Activated CD4-positive, alpha-beta T cell treated with anti-CD3 and anti-CD28 coated beads for 4 hours (primary cell): ENCODE results near the gene CFC1.
"Not testable (repeated sequence)": the region's sequence is repeated elsewhere in the genome, so short reads cannot be mapped to it uniquely, and the experiment has no call there.

Experiments
- DNase-seq, 2 donors: peaks; one replicate each; pipeline ENCODE4 v3.0.0-alpha.2; 2020

Gene CFC1

DNA sequence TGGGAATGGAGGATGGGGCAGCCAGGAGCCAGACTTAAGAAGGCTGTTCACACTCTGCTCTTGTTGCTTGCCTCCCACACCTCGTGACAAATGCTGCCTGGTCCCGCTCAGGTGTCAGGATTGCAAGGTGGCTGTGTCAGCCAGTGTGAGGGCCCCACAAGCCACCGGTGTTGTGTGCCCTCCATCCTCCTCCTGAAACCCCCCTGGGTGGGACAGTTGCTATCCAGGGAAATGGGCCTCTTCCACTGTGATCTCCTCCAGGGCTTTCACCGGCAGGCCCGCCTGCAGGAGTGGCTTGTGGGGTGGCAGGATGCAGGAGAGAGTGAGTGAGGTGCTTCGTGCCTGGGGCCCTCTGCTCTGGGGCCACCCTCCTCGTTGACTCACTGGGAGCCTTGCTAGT lies 16.4 kb downstream of the CFC1 start:
- DNase-seq: not testable (repeated sequence)

DNA sequence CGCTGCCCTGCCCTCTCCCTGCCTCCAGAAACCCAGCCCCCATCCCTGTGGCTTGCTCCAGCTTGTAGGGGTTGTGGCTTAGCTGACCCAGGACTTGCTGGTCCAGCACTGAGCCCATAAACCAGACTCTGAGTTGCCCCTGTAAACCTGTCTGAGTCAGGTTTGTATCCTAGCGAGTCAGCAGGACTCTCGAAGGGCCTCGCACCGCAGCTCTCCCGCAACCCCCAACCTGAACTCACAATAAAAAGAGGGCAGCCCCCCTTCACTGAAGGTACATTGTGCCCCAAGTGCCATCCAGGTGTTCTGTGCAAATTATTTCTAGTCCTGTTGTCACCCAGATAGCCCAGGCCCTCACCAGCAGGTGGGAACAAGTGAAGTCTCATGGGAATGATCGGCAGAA lies 17.9 kb downstream of the CFC1 start:
- DNase-seq: not testable (repeated sequence)

DNA sequence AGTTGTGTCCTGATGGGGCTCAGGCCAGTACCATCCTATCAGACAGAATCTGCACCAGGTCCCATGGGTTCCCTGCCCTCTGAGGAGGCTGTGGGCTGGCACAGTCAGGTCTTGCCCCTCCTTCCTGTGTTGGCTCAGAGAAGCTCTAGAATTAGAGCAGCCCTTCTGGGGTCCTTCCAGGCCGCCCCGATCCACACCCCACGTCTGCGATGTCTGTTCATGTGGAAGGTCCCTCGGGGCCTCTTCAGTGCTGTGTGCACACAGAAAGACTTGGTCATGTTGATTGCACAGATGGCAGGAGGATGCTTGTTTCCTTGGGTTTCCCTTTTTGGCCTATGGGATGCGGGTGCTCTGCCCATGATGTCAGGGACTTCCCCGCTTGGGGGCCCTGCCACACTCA lies 20.3 kb downstream of the CFC1 start:
- DNase-seq: not testable (repeated sequence)

DNA sequence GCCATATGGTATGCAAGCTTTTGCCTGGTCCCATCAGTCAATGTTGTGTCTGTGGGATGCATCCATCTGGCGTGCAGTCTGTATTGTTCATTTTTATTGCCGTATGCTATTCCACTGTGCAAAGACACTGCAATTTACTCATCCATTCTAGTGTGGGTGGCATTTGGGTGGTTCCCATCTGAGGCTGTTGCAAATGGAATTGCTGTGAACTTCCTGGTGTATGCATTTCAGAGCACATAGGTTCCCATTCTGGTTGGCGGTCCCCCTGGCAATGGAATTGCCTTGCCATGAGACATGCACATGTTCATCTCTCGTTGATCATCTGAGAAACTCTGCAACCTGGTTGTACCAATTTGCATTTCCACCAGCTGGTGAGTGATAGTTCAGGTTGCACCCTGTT lies 21.8 kb downstream of the CFC1 start:
- not testable (repeated sequence) for DNase-seq

DNA sequence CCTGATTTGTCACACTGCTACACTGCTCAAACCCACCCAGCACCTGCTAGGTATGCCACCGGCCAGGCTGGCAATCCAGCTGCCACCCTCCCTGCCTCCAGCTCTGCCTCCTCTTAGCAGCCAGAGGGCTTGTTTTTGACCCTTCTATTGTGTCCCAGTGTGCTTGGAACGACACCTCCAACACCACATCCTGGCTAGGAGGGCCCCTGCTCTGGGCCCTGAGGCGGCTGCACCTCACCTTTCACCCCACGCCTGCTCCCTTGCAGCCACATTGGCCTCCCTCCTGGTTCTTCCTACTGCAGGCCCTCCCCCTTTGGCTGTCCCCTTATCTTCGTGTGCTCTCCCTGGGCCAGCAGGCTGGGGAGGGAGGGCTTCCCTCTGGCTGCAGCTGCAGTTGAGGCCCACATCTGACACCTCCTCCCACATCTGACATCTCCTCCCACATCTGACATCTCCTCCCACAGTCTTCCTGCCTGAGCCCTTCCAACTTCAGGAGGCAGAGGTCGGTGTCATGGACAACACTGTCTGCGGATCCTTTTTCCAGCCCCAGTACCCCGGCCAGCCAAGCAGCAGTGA lies 23.1 kb downstream of the CFC1 start:
- not testable (repeated sequence) for DNase-seq

DNA sequence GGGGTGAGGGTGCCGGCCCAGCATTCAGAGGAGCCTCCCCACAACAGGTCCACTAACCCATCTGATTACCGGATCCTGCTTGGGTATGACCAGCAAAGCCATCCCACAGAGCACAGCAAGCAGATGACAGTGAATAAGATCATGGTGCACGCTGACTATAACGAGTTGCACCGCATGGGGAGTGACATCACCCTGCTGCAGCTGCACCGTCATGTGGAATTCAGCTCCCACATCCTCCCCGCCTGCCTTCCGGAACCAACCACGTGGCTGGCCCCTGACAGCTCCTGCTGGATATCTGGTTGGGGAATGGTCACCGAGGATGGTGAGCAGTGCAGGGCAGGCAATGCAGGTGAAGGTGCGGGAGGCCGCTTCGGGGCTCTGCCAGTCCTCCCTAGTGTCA lies 25.1 kb downstream of the CFC1 start:
- not testable (repeated sequence) for DNase-seq

DNA sequence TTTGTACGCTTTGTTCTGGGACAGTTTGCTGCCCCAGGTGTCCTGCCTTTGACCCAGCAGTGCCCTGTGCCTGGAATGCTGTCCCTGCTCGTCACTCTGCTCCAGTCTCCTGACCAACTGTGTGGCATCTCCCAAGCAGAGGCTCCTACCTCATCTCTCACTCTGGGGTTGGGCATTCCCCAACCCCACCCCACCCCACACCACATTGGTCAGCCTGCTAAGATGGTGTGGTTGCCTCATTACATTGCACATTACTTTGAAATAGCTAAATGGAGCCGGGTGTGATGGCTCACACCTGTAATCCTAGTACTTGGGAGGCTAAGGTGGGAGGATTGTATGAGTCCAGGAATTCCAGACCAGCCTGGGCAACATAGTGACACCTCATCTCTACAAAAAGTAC lies 27.4 kb downstream of the CFC1 start:
- not testable (repeated sequence) for DNase-seq

DNA sequence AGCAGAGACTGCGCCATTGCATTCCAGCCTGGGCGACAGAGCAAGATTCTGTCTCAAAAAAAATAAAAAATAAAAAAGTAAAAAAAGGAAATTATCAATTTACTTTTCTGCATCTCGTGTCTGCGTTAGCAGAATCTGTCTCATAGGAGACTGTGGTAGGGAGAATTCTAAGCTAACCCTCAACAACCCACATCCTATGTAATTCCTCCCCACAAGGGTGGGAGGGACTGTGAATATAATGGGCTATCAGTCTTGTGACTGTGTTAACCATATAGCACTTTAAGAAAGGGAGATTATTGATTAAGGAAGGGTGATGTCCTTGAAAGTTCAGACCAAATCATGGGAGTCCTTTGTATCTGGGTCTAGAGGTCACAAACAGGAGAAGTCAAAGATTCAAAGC lies 33.2 kb downstream of the CFC1 start:
- not testable (repeated sequence) for DNase-seq

DNA sequence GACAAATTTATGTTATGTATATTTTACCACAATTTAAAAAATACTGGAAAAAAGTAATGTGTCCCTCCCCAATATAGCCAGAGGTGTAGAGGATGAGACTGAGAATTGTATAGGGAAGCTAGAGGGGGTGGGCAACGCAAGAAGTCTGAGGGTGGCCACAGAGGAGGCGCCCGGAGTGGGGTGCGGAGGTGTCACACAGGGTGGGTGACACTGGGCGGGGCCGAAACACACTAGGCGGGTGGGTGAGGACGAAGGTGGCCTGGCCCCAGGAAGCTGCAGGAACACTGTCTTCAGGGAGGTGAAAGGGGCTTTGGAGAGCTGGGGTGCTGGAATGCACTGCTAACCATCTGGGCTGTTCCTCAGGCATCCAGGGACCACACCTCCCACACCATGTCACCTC lies 42.9 kb downstream of the CFC1 start:
- DNase-seq: not testable (repeated sequence)

DNA sequence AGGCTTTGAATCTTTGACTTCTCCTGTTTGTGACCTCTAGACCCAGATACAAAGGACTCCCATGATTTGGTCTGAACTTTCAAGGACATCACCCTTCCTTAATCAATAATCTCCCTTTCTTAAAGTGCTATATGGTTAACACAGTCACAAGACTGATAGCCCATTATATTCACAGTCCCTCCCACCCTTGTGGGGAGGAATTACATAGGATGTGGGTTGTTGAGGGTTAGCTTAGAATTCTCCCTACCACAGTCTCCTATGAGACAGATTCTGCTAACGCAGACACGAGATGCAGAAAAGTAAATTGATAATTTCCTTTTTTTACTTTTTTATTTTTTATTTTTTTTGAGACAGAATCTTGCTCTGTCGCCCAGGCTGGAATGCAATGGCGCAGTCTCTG lies 45.2 kb downstream of the CFC1 start:
- DNase-seq: not testable (repeated sequence)

DNA sequence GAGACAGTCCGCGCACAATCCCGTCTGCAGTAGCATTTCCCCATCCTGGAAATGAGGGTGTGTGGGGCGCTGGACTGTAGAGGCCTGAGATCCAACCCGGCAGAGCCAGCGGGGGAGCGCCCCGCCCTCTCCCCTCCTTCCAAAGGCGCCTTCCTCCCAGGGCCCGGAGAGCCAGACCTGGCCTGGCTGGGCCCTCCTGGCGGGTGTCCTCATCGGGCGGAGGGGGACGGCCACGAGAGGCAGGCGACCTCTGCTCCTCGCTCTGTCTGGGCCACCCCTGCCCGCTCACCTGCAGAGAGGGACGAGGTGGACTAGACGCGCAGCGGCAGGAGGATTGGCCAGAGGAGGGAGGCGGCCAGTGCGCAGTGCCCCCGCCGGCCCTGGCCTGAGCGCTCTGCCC lies 49.9 kb downstream of the CFC1 start:
- not testable (repeated sequence) for DNase-seq

DNA sequence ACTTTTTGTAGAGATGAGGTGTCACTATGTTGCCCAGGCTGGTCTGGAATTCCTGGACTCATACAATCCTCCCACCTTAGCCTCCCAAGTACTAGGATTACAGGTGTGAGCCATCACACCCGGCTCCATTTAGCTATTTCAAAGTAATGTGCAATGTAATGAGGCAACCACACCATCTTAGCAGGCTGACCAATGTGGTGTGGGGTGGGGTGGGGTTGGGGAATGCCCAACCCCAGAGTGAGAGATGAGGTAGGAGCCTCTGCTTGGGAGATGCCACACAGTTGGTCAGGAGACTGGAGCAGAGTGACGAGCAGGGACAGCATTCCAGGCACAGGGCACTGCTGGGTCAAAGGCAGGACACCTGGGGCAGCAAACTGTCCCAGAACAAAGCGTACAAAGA lies 51.0 kb downstream of the CFC1 start:
- DNase-seq: not testable (repeated sequence)

DNA sequence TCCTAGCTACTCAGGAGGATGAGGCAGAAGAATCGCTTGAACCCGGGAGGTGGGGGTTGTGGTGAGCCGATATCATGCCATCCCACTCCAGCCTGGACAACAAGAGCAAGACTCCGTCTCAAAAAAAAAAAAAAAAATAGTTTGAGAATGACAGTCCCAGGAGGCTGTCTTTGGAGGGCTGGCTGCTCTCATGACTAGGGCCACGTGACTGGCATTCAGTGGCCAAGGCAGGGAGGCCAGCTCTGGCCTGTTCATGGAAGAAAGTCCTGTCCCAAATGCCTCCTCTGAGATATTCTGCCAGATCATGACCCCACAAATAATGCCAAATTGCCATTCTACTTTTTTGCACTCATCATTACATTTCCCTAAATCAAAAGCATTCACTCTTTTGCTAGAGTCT lies 54.4 kb downstream of the CFC1 start:
- not testable (repeated sequence) for DNase-seq

DNA sequence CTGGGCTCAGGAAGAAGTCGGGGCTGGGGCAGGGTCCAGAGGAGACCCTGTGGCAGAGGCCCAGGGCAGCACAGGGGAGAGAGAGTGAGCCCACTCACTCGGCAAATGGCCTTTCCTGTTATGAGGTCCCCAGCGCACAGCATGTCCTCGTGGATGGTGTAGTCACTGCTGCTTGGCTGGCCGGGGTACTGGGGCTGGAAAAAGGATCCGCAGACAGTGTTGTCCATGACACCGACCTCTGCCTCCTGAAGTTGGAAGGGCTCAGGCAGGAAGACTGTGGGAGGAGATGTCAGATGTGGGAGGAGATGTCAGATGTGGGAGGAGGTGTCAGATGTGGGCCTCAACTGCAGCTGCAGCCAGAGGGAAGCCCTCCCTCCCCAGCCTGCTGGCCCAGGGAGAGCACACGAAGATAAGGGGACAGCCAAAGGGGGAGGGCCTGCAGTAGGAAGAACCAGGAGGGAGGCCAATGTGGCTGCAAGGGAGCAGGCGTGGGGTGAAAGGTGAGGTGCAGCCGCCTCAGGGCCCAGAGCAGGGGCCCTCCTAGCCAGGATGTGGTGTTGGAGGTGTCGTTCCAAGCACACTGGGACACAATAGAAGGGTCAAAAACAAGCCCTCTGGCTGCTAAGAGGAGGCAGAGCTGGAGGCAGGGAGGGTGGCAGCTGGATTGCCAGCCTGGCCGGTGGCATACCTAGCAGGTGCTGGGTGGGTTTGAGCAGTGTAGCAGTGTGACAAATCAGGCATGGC lies 55.4 kb downstream of the CFC1 start:
- DNase-seq: not testable (repeated sequence)

DNA sequence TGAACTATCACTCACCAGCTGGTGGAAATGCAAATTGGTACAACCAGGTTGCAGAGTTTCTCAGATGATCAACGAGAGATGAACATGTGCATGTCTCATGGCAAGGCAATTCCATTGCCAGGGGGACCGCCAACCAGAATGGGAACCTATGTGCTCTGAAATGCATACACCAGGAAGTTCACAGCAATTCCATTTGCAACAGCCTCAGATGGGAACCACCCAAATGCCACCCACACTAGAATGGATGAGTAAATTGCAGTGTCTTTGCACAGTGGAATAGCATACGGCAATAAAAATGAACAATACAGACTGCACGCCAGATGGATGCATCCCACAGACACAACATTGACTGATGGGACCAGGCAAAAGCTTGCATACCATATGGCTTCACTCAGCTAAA lies 56.6 kb downstream of the CFC1 start:
- DNase-seq: not testable (repeated sequence)
